ENCODE data around the gene URAD. TPM values are rescaled to one million over a fixed set of nuclear protein-coding genes. Genes with fewer than 3 reads are reported as not detected.
A peak's percentile ranks its signal among the peaks of the same experiment; 100 is the strongest.

URAD gene
- total RNA-seq, 1 donor from 2014 or later, result not detected

DNA sequence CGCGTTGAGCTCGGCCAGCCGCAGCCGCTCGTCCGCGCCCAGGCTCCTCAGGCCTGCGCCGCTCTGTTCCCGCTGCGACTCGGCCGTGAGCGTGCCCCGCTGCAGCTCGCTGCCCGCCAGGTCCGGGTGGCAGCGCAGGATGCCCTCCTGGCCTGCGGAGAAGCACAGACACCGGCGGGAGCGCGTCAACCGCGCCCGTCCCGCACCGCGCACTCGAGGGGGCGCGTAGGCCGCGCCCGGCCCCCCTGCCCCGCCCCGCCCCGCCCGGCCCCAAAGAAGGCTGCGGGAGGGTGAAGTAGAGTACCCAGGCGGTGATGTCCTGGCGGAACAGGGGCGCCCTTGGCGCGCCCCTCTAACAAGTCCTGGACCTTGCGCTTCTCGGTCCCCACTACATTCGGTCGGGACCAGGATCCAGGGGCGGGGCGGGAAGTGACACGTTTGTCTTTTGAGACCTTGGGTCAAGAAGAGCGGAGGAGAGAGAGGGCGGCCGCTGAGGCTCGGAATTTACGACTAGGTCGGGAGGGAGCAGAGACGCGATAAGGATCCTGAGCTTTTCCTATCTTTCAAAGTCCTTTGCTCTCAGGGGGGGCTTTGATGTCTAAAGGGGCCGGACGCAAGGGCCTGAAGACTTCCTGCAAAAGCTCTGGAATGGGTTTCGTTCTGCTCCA lies 10.1 kb downstream of the URAD start:
- Mint-ChIP-seq H3K4me3 (ENCODE audit: unreplicated experiment) (peak overlapping the region; percentile 23), H3K36me3 (ENCODE audit: low read depth, unreplicated experiment) (peaks cover 5% of the 10 kb centered on the region), H3K27ac (ENCODE audit: unreplicated experiment) (no peak overlapping the region), H3K9me3 (ENCODE audit: unreplicated experiment) (no peaks in the 10 kb centered on the region), H3K27me3 (ENCODE audit: unreplicated experiment) (peaks cover 46% of the 10 kb centered on the region), H3K4me1 (ENCODE audit: unreplicated experiment) (peaks cover 34% of the 10 kb centered on the region)
- TF ChIP-seq, protein P1, sequence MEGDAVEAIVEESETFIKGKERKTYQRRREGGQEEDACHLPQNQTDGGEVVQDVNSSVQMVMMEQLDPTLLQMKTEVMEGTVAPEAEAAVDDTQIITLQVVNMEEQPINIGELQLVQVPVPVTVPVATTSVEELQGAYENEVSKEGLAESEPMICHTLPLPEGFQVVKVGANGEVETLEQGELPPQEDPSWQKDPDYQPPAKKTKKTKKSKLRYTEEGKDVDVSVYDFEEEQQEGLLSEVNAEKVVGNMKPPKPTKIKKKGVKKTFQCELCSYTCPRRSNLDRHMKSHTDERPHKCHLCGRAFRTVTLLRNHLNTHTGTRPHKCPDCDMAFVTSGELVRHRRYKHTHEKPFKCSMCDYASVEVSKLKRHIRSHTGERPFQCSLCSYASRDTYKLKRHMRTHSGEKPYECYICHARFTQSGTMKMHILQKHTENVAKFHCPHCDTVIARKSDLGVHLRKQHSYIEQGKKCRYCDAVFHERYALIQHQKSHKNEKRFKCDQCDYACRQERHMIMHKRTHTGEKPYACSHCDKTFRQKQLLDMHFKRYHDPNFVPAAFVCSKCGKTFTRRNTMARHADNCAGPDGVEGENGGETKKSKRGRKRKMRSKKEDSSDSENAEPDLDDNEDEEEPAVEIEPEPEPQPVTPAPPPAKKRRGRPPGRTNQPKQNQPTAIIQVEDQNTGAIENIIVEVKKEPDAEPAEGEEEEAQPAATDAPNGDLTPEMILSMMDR (IDR thresholded peaks at IDR 0.05; ENCODE audit: unreplicated experiment), result no peak
- no peak for DNase-seq (ENCODE audit: low spot score)

DNA sequence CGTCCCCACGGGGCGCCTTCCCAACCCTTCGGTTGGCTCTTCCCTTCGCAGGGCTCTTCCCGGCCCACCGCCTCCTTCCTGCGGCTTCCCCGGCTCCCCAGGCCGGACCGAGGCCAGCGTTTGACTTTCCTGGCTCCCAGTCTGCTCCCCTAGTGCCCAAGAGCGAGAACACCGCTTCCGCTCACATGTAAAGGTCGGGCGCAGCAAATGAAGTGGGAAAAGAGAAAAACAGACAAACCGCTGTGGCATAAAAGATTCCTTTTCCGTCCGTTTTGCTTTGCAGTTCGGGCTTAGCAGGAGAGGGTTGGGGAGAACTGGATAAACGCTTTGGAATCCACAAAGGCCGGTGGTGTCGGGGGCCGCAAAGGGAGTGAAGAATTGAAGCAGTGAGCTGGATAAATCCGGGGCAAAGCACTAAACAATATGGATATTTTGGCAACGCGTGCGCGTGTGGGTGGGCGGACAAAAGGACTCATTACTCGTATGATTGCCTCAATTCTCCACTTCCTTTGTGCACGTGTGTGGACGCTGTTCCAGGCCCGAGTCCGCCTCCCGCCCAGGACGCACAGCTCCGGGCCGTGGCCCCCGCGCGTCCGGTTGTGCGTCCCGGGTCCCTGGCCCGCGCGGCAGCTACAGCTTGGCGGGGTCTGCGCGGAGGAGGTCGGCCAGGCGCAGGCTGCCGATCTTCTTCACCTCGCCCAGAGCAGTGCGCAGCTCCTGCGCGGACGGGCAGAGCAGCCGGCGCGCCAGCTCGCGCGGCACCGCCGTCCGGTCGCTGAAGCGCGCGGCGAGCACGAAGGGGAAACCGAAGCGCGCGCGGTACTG lies 10.8 kb downstream of the URAD start:
- no peak for DNase-seq (ENCODE audit: low spot score)
- Mint-ChIP-seq H3K4me3 (ENCODE audit: unreplicated experiment) (peak overlapping the region; percentile 85), H3K27me3 (ENCODE audit: unreplicated experiment) (peaks cover 46% of the 10 kb centered on the region), H3K9me3 (ENCODE audit: unreplicated experiment) (no peaks in the 10 kb centered on the region), H3K4me1 (ENCODE audit: unreplicated experiment) (peaks cover 34% of the 10 kb centered on the region), H3K36me3 (ENCODE audit: low read depth, unreplicated experiment) (peaks cover 5% of the 10 kb centered on the region), H3K27ac (ENCODE audit: unreplicated experiment) (no peak overlapping the region)
- TF ChIP-seq, protein P1 (IDR thresholded peaks at IDR 0.05; ENCODE audit: unreplicated experiment), result no peak

DNA sequence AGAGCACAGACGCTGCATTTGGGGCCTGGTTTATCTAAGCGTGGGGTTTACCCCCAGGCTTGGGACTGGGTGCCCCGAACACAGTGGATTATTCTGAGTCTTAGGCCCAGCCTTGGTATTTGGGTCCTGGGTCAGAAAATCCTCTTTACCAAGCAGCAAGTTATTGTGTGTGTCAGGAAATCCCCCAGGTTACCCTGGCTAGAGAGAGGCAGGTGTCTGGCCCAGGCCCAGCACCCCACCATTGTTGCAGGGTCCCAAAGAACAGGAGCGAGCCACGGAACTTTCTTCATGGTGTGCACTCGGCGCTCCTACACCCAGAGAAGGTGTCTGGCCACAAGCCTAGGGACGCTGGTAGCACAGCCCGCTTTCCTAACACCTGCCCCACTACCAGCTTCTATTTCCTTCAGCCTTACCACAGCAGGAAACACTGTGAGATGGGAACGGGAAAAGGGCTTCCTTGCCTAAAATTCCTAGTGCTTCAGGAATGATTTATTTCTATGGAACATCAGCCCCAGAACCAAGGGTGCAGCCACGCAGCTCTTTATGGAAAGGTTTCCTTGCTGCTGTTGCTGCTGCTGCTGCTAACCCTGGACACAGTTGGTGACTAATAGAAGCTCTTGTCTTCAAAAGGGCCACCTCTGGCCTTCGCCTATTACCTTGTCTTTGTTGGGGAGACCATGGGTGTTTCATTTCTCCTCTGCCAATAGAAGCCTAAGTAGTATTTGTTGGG lies 12.0 kb downstream of the URAD start:
- DNase-seq (ENCODE audit: low spot score), result no peak
- peaks cover under 1% of the 10 kb centered on the region for H3K36me3 Mint-ChIP-seq (ENCODE audit: low read depth, unreplicated experiment)
- no peaks in the 10 kb centered on the region for H3K9me3 Mint-ChIP-seq (ENCODE audit: unreplicated experiment)
- peaks cover 34% of the 10 kb centered on the region for H3K4me1 Mint-ChIP-seq (ENCODE audit: unreplicated experiment)
- H3K4me3 Mint-ChIP-seq (ENCODE audit: unreplicated experiment), result no peak overlapping the region
- TF ChIP-seq, protein P1 (IDR thresholded peaks at IDR 0.05; ENCODE audit: unreplicated experiment), result no peak
- peaks cover 36% of the 10 kb centered on the region for H3K27me3 Mint-ChIP-seq (ENCODE audit: unreplicated experiment)
- no peak overlapping the region for H3K27ac Mint-ChIP-seq (ENCODE audit: unreplicated experiment)

DNA sequence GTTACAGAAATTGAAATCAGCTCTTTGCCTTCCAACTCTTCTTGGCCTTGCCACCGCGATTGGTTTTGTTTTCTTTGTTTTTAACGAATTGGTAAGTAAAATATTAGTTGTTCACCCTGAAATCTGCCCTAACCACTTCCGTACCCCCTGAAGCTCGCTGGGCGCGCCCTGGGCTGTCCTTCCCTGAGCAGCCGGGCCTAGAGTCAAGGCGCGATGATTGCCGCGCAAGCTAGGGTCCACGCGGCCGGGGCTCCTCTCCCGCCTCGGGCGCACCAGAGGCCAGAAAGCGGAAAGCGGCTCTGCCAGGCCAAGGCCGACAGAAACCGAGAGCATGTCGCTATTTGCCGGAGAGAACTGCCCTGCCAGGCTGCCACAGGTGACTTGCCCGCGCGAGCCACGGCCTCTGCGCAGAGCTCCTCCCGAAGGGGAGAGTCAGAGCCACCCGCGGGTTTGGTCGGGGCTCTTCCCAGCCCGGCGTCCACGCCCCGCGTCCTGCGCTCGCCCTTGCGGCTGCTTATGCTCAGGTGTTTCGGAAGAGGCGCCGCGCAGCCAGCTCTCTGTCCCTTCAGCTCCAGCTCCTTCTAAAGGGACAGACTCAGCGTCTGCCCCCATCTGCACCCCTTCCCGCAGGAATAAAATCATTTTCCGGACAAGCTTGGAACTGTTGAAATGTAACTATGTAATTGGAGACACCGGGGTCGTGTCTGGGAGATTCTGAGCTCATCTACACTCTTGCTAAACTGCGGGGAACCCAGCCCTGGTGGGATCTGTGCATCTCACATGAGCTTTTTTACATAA lies 12.7 kb downstream of the URAD start:
- Mint-ChIP-seq H3K27me3 (ENCODE audit: unreplicated experiment) (peaks cover 31% of the 10 kb centered on the region), H3K9me3 (ENCODE audit: unreplicated experiment) (no peaks in the 10 kb centered on the region), H3K4me1 (ENCODE audit: unreplicated experiment) (peaks cover 39% of the 10 kb centered on the region), H3K27ac (ENCODE audit: unreplicated experiment) (no peak overlapping the region), H3K4me3 (ENCODE audit: unreplicated experiment) (no peak overlapping the region), H3K36me3 (ENCODE audit: low read depth, unreplicated experiment) (no peaks in the 10 kb centered on the region)
- no peak for DNase-seq (ENCODE audit: low spot score)
- TF ChIP-seq, protein P1 (IDR thresholded peaks at IDR 0.05; ENCODE audit: unreplicated experiment), result no peak

Data from endothelial cell (in vitro differentiated cells).